Calu3 (cell line): Measurements from ENCODE around the gene APOE. TPM values are rescaled to one million over a fixed set of nuclear protein-coding genes. Genes with fewer than 3 reads are reported as not detected.
A peak's percentile ranks its signal among the peaks of the same experiment; 100 is the strongest.

Experiments
- BruUV-seq: library from RNA; stranded (reverse); fragments of 400-500 nt; replicated peaks from 2 replicates; lab custom pipeline; 2021; lab: Mats Ljungman, UMichigan
- CTCF ChIA-PET: fragments of 300-600 bp; sonication (Branson Sonifier 250); formaldehyde crosslinking; loops from one replicate; lab custom pipeline; 2022; ENCODE audit warnings: antibody characterized with exemption; lab: Charles Lee
- DNase-seq: peaks from one replicate; pipeline ENCODE4 v3.0.0; 2022
- H3K27ac Mint-ChIP-seq: one replicate; pipeline ENCODE4 v1.8.0; 2022; ENCODE audit warnings: mixed read lengths; ENCODE audit not compliant: unreplicated experiment
- H3K27me3 Mint-ChIP-seq: one replicate; pipeline ENCODE4 v1.8.0; 2022; ENCODE audit warnings: mixed read lengths; ENCODE audit not compliant: unreplicated experiment
- H3K36me3 Mint-ChIP-seq: one replicate; pipeline ENCODE4 v1.8.0; 2022; ENCODE audit warnings: mild to moderate bottlenecking, moderate library complexity, mixed read lengths; ENCODE audit not compliant: insufficient read depth, unreplicated experiment
- H3K4me1 Mint-ChIP-seq: one replicate; pipeline ENCODE4 v1.8.0; 2022; ENCODE audit warnings: mild to moderate bottlenecking, low read depth, mixed read lengths; ENCODE audit not compliant: unreplicated experiment
- H3K4me3 Mint-ChIP-seq: one replicate; pipeline ENCODE4 v1.8.0; 2022; ENCODE audit warnings: mild to moderate bottlenecking, low read depth, moderate library complexity, mixed read lengths; ENCODE audit not compliant: unreplicated experiment
- H3K9me3 Mint-ChIP-seq: one replicate; pipeline ENCODE4 v1.8.0; 2022; ENCODE audit warnings: low read depth, mixed read lengths; ENCODE audit not compliant: unreplicated experiment
- intact Hi-C: fragments of 100-400 bp; cut with micrococcal nuclease; formaldehyde crosslinking; loops from one replicate; pipeline ENCODE4 v1.10.0; 2022; ENCODE audit not compliant: unreplicated experiment
- total RNA-seq: library from RNA; stranded (reverse); gene quantifications from 2 replicates; pipeline ENCODE4 v1.2.3, GENCODE V29; 2022
- TF ChIP-seq, protein P1 (sequence below): fragments of 200-600 bp; IDR thresholded peaks from one replicate; pipeline ENCODE4 v1.8.0; 2022; ENCODE audit warnings: antibody characterized with exemption; ENCODE audit not compliant: unreplicated experiment

Gene APOE
- total RNA-seq, 1 experiment from 2014 or later = 1.1 TPM

DNA sequence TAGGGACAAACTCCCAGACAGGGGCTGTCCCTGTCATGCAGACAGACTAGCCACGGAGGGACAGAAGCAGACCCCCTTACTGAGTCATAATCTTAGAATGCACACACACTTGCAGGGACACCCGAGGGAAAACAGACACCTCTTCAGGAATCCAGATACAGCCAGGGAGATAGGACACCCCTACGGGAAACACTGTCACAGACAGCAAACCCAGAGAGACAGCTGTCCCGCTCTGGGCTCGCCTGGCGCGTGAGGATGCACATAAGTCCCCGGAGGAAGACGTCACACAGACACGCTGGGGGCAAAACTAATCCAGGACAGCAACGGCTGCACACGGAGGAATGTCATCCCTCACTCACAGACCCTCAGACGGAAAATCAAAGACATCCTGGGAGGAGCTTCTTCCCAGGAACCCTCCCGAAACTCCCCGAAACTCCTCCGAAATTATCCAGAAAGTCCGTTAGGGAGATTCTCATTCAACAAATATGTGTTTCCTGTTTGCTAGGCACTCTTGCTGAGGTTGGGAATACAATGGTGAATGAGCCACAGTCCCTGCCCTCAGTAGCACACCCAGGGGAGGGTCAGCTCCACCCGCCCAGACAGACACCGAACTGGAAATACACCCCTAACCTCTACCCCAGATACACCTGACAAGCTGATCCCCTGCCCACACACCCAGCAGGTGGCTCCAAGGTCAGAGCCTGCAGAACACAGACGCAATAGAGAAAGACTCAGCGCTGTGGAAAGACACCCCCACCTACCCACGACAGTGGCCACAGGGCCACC is 29.7 kb upstream of the APOE start:
- no peak overlapping the region for H3K27ac Mint-ChIP-seq
- DNase-seq = no peak

DNA sequence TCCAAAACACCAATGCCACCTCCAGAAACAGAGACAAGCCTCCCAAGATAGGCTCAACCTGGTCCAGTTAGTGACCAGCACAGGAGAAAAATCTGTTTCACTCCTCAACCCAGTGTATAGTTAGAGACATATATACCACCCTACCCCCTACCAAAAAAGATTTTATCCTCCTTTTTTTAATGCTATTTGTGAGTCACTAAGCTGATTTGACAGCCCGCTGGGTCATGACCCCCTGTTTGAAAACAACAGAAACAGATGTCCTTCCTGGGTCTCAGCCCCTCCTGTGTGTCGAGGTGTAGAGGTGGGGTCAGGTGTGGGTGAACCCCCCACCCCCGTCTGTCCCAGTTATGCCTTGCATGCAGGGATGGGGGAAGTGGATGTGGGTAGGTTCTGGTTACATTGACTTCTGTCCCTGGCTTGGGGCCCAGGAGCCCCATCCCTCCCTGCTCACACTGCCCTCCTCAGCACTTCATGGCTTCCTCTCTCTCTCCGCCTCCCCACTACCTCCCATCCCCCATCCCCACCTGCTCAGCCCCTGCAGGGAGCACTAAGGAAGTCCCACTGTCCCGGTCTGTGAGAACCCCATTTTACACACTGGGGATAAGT is 28.6 kb upstream of the APOE start:
- DNase-seq = no peak
- Mint-ChIP-seq H3K36me3 (peaks cover 82% of the 10 kb centered on the region), H3K27ac (no peak overlapping the region), H3K9me3 (no peaks in the 10 kb centered on the region), H3K4me1 (peaks cover 22% of the 10 kb centered on the region), H3K4me3 (no peak overlapping the region), H3K27me3 (no peaks in the 10 kb centered on the region)
- CTCF ChIA-PET = no interaction called here
- no TSS peak for BruUV-seq
- intact Hi-C loops = no loop called here
- TF ChIP-seq, protein P1, sequence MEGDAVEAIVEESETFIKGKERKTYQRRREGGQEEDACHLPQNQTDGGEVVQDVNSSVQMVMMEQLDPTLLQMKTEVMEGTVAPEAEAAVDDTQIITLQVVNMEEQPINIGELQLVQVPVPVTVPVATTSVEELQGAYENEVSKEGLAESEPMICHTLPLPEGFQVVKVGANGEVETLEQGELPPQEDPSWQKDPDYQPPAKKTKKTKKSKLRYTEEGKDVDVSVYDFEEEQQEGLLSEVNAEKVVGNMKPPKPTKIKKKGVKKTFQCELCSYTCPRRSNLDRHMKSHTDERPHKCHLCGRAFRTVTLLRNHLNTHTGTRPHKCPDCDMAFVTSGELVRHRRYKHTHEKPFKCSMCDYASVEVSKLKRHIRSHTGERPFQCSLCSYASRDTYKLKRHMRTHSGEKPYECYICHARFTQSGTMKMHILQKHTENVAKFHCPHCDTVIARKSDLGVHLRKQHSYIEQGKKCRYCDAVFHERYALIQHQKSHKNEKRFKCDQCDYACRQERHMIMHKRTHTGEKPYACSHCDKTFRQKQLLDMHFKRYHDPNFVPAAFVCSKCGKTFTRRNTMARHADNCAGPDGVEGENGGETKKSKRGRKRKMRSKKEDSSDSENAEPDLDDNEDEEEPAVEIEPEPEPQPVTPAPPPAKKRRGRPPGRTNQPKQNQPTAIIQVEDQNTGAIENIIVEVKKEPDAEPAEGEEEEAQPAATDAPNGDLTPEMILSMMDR = no peak

More for the DNA sequence above, 29.7 kb upstream of the APOE start:
- no TSS peak for BruUV-seq
- Mint-ChIP-seq H3K9me3 (no peaks in the 10 kb centered on the region), H3K36me3 (peaks cover 71% of the 10 kb centered on the region), H3K4me1 (peaks cover 22% of the 10 kb centered on the region), H3K27me3 (no peaks in the 10 kb centered on the region), H3K4me3 (no peak overlapping the region)
- CTCF ChIA-PET = no interaction called here
- TF ChIP-seq, protein P1 = no peak
- intact Hi-C loops = no loop called here

DNA sequence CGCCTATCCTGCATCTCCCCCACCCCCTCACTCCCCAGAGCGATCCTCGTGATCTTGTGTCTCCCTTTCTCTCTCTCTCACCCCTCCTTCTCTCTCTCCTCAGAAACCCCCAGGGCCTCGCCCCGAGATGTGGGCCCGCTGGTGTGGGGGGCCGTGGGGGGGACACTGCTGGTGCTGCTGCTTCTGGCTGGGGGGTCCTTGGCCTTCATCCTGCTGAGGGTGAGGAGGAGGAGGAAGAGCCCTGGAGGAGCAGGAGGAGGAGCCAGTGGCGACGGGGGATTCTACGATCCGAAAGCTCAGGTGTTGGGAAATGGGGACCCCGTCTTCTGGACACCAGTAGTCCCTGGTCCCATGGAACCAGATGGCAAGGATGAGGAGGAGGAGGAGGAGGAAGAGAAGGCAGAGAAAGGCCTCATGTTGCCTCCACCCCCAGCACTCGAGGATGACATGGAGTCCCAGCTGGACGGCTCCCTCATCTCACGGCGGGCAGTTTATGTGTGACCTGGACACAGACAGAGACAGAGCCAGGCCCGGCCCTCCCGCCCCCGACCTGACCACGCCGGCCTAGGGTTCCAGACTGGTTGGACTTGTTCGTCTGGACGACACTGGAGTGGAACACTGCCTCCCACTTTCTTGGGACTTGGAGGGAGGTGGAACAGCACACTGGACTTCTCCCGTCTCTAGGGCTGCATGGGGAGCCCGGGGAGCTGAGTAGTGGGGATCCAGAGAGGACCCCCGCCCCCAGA is 27.3 kb upstream of the APOE start:
- H3K4me1 Mint-ChIP-seq = peaks cover 22% of the 10 kb centered on the region
- BruUV-seq = TSS peak; percentile 46
- H3K36me3 Mint-ChIP-seq = peaks cover 82% of the 10 kb centered on the region
- no peaks in the 10 kb centered on the region for H3K9me3 Mint-ChIP-seq
- no peak for DNase-seq
- no peaks in the 10 kb centered on the region for H3K27me3 Mint-ChIP-seq
- intact Hi-C loops = no loop called here
- no peak overlapping the region for H3K27ac Mint-ChIP-seq
- TF ChIP-seq, protein P1 = no peak
- H3K4me3 Mint-ChIP-seq = no peak overlapping the region
- CTCF ChIA-PET = no interaction called here

DNA sequence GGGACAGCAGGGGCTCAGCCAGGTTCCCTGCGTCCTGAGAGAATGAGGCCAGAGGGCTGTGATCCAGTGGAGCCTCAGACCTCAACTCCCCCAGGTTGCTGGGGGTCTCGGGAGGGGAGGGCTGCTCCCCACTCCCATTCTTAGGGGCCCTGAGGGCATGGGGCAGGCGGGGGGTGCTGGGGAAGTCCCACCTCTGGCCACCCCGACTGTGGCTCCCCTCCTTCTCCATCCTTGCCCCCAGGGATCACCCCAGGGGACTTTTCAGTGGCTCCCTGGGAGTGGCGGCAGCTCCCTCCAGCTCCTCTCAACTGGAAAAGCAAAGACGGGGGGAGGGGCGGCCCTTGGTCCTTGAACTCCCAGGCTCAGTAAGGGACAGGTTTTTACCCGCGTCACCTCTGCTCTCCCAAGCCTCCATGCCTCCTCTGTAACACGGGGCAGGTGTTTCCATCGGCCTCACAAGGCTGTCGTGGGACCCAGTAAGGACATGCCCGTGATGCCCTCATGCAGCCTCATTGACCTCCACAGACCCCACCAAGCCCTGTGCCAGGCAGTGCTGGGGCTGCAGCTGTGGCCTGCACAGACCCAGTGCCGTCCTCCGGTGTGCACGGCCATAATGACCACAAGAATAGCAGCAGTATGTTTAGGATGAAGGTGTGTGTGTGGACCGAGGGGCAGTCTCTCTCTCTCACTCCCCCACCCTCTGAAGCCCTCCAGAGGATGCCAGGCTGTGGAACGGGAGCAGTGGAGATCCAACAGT is 26.1 kb upstream of the APOE start:
- CTCF ChIA-PET = no interaction called here
- intact Hi-C loops = no loop called here
- H3K27ac Mint-ChIP-seq = peak overlapping the region; percentile 7
- no peaks in the 10 kb centered on the region for H3K9me3 Mint-ChIP-seq
- TF ChIP-seq, protein P1 = no peak
- H3K4me3 Mint-ChIP-seq = no peak overlapping the region
- peaks cover 81% of the 10 kb centered on the region for H3K36me3 Mint-ChIP-seq
- H3K4me1 Mint-ChIP-seq = peaks cover 22% of the 10 kb centered on the region
- no peaks in the 10 kb centered on the region for H3K27me3 Mint-ChIP-seq
- DNase-seq = no peak
- BruUV-seq = no TSS peak
